ENCODE measurements around the gene YBX1.
A peak's percentile ranks its signal among the peaks of the same experiment; 100 is the strongest.
"Not testable (repeated sequence)": the region's sequence is repeated elsewhere in the genome, so short reads cannot be mapped to it uniquely, and the experiment has no call there.

Gene YBX1

GRCh38 chr1:42681741-42682483 lies at the start of gene YBX1:
YBX1 (plus strand) TSS chr1:42682418; CDS start chr1:42682566, 148 bp downstream.
- peak; percentile 99 for DNase-seq (ENCODE audit: low read depth, low spot score)

- peak; percentile 54 for DNase-seq (ENCODE audit: low read depth, low spot score)
Measured at GRCh38 chr1:42639116-42639515, 43.1 kb upstream of the YBX1 start.

GRCh38 chr1:42646056-42646455 lies 36.2 kb upstream of the YBX1 start:
- DNase-seq (ENCODE audit: low read depth, low spot score), result no peak

- no peak for DNase-seq (ENCODE audit: low read depth, low spot score)
Measured at GRCh38 chr1:42657201-42657600, 25.0 kb upstream of the YBX1 start.

DNA sequence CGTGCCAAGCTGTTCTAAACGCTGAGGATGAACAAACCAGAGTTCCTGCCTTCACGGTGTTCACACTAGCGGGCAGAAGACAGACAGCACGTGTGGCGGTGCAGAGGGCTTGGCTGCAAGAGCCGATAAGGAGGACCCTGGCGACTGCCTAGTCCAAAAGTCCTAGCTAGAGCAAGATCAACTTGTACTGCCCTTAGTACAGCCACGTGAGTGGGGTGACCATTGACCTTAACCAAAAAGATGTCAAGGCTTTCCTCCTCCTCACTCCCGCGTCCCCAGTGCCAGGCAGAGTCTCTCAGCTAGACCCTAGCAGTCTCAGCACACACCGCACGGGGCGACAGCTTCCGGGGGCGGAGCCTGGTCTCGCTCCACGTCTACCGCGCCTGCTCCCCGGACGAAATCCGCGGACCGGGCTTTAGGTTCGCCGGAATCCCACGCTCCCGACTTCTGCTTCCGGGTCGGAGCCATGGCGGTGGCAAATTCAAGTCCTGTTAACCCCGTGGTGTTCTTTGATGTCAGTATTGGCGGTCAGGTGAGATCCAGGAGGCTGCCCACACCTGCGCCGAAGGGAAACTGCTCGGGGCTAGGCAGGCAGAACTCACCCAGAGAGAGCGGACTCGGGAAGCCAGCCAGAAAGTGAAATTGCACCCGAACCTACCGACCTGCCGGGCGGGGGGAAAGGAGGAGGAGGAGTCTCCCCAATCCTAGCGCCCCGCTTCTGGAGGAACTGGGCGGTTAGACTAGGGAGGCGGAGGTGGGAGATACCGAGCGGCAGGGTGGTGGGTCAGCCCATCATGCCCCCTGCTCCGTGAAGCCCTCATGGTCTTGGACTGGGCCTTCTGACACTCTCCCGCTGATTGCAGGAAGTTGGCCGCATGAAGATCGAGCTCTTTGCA lies 24.0 kb upstream of the YBX1 start, which contains the start of gene PPIH:
Gene PPIH, plus strand, starts transcription at position 443 of the 896 bp plus-strand sequence. Its CDS starts 24 bp downstream, at position 467.
- peak; percentile 97 for DNase-seq (ENCODE audit: low read depth, low spot score)

- peak; percentile 36 for DNase-seq (ENCODE audit: low read depth, low spot score)
Measured at GRCh38 chr1:42658877-42659337, 23.3 kb upstream of the YBX1 start.

DNA sequence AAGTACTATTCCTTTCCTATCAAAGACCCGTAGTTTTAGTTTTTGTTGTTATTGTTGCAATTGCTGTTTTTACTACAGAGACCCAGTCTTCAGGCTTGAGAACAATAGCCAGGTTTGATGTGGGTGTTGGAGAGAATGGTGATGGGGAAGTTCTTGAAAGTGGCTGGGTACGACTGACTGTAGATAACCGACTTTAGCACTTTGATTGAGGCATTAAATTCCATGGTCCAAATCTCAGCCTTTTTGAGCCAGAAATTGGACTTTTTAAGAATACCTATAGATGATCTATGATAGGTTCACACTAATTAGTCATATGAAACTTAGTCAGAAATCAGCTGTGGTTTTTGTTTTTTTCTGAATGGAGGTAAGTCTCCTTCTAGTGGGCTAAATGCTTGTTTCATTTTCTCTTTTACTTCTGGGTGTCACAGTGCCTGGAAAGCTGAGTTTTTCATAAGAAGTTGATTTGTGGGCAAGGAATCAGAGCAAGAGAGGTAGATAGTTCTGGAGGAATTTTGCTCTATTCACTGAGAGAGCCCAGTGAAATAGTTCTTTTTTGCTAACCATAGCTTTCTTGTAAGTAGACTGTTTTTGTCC lies 21.2 kb upstream of the YBX1 start:
- no peak for DNase-seq (ENCODE audit: low read depth, low spot score)

DNA sequence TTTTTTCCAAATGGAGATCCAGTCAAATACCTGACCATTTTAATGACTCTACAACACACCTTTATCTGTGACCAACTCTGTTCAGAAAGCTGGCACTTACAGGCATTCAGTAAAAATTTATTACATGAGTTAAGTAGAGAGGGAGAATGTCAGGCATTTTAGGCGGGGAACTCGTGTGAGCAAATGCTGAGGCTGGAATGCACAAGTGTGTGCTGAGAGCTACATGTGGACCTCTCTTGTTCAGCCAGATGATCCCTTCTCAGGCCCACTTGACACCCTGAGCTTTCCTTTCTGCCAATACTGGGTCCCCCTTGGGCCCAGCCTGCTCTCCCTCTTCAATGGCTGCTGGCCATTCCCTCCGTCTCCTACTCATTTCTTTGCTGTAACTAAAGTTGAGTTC lies 12.3 kb upstream of the YBX1 start:
- DNase-seq (ENCODE audit: low read depth, low spot score), result no peak

DNA sequence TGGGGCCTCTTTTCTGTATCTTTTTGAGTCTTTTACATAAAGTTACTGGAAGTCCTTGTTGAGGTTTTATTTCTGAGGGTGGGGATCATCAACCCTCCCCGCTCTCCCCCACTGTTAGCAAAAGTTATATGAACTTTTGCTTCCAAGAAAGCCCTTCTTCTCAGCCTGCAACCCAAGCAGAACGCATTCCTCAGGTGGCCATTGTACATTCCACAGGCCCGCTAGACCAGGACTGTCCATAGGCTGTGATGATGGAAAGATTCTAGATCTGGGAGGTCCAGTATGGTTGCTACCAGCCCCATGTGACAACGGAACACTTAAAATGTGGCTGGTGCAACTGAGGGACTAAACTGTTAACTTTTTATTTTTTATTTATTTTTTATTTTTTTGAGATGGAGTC lies 11.8 kb upstream of the YBX1 start:
- no peak for DNase-seq (ENCODE audit: low read depth, low spot score)

- DNase-seq (ENCODE audit: low read depth, low spot score), result no peak
Measured at GRCh38 chr1:42674214-42674613, 8.0 kb upstream of the YBX1 start.

GRCh38 chr1:42674682-42675081 lies 7.5 kb upstream of the YBX1 start:
- DNase-seq (ENCODE audit: low read depth, low spot score), result no peak

DNA sequence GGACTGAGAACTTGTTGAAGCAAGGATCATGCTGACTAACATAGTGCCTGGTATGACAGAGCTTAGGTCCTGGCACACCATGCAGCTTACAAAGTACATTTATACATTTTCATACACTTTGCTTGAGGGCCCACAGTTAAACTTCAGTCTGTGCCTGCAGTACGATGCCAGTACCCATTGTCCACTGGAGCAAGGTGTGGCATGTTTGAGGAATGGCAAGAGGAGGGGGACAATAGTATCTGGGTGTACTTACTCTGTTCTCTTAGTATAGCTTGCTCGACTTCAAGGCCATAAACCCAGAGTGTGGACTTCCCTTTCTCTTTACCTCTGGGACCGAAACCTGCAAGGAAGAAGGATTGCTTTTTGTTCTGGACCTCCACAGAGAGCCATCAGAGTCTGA lies 6.8 kb upstream of the YBX1 start:
- no peak for DNase-seq (ENCODE audit: low read depth, low spot score)

DNA sequence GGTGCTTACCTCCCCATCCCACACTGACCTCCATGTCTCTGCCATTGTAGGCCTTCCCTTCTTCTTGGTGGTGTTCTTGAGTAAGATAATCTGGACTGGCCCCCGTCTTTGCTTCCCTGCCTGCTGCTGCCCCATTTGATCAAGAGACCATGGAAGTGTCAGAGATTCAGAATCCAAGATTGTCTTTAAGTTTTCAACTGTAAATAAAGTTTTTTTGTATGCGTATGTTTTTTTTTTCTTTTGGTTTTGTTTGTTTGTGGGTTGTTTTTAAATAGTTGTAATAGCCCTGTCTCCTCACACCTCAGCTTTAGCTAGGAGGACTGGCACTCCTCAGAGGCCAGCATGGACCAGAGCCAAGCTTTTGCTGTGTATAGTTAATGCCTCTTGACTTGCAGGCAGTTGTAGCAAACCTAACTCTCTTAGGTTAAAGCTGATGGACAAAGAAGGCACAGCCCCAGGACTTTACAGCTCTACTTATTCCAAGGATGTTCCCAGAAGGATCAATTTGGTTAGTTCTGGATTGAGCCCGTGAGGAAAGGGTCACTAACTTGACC lies 5.6 kb upstream of the YBX1 start:
- no peak for DNase-seq (ENCODE audit: low read depth, low spot score)

DNA sequence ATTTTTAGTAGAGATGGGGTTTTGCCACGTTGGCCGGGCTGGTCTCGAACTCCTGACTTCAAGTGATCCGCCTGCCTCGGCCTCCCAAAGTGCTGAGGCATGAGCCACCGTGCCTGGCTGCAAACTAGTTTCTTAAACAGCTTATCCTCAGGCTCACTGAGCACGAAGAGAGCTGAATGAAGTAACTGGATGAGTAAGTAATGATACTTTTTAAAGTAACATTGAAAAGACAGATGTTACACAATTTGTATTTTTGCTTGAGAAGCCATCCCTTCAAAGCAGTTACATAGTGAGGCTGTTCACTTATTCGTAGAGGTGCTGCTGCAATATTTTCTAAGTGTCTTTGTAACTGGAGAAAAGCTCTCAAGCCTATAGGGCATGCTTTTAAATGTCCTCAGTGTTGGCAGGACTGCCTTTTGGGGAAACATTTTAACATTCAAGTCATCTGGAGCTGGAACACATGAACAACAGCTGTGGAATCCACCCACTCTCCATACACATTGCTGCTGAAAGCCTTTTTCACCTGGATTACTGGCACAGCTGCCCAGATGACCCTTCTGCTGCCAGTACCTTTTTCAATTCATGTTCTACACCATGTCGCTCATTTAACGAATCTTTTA lies 2.7 kb upstream of the YBX1 start:
- DNase-seq (ENCODE audit: low read depth, low spot score), result no peak

DNA sequence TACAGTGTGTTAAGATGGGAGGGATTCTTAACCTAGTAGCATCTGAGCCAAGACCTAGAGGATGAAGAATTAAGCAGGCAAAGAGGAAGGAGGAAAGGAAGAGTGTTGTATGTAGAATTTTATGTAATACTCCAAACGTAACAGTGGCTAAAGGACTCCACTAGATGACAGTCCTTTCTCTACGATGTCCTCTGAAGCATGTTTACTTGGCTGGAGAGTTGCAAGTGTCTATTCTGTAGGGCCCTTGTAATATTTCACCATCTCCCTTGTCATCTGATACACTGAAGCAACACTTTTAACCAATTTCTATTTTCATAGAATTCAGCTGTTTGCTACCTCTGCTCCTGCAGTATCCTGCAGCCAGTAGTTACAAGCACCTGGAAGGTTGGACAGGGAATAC lies 2.2 kb upstream of the YBX1 start:
- DNase-seq (ENCODE audit: low read depth, low spot score), result no peak

DNA sequence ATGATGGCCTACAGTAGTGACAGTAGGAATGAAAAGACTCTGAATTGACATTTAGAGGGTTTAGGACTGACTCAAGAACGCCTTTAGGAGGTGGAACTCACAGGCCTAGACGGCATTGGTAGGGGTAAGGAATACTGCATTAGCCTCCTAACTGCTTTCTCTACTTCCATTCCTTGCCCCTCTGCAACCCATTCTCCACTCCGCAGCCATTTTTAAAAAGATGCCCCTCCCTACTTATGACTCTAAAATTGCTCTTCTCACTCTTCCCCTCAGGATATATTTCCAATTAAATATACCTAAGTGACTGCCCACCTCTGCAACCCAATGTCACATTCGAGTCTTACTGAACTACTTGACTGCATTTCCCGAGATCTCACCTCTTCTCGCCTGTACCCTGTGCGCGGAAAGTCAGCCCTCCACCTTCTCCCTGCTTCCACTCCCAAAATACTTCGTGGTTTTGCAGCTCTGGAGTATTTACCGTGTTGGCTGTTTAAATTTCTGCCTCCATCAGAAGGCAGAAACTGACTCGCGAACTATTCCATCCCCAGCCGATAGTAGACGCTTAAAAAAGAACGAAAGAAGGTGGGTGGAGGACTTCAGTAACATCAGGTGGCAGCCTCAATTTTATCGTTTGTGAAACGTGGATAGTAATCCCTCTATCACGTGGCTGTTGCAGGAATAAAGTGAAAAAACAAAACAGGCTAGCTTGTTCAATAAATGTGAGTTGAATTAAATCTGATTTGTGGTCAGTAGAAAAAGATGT lies 1.1 kb upstream of the YBX1 start:
- DNase-seq (ENCODE audit: low read depth, low spot score), result peak; percentile 42

GRCh38 chr1:42682484-42682738 lies 193 bp downstream of the YBX1 start:
- DNase-seq (ENCODE audit: low read depth, low spot score), result not testable (repeated sequence)

GRCh38 chr1:42682739-42683531 lies 717 bp downstream of the YBX1 start:
- DNase-seq (ENCODE audit: low read depth, low spot score), result peak; percentile 75

DNA sequence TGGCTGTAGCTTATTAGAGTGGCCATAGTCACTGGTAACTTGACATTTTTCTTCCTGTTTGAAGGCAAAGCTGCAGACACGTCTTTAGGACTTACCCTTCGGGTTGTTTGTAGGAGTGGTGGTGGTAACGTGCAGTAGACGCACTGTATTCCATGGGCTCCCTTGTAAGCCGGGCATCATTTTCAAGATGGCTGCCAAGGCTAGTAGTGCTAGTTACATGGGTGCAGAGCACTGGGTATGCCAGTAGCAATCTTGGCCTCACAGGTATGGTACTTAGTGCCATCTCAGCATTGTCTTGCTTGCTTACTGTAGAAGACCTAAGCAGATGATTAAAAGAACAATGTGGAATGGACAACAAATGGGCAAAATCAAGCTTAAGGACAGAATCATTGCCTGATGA lies 1.9 kb downstream of the YBX1 start:
- DNase-seq (ENCODE audit: low read depth, low spot score), result peak; percentile 37

DNA sequence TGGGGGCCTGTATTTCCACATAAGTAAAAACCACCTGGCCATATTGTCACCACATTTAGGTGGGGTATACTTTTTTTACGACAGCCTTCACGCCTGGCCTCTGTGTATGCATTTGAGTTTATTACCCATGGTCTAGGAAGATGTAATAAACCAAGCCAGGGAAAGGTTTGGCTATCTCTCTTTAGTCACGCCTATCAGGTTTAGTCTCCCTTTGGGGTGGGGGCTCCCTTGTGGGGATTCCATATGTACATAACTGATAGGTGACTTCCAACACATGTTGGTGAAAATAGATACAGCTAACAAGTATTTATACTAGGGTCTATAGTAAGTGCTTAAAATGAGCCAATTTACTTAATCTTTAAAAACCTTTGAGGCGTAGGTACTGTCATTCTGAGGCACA lies 4.2 kb downstream of the YBX1 start:
- no peak for DNase-seq (ENCODE audit: low read depth, low spot score)

Data from astrocyte of the hippocampus (primary cell).